H54 (cell line): ENCODE results near the gene NYAP2.

Source experiments
- DNase-seq: peaks from one replicate; pipeline ENCODE4 v3.0.0; 2011; ENCODE audit warnings: low spot score, mixed read lengths; ENCODE audit not compliant: insufficient read length
- FAIRE-seq: peaks from 3 replicates; lab custom pipeline; 2011; peaks lifted over from hg19 to GRCh38; lab: Jason Lieb, UNC
- POLR2A ChIP-seq: IDR thresholded peaks from 2 replicates; pipeline ENCODE4 v1.6.1; 2011; ENCODE audit warnings: low read depth, mild to moderate bottlenecking, low read length

The NYAP2 gene

DNA sequence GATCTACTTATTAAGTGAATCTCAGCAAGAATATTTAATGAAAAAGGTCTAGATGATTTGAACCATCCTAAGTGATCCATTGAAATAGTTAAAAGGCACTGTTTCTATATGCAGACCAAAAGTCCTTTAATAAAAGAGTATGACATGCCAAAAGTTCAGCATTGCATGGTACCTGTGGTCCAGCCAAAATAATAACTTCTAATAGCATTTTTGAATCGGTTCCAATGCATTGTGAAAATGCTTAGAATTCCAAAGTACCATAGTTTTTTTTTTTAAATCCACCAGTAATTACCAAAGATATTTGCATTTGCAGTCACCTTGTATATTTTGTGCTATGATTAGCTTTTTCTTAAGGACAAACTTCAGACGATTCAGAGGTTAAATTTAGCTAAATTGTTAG lies 79.9 kb downstream of the NYAP2 start:
- FAIRE-seq (no peak), DNase-seq (no peak)
- TF ChIP-seq POLR2A: no peak

DNA sequence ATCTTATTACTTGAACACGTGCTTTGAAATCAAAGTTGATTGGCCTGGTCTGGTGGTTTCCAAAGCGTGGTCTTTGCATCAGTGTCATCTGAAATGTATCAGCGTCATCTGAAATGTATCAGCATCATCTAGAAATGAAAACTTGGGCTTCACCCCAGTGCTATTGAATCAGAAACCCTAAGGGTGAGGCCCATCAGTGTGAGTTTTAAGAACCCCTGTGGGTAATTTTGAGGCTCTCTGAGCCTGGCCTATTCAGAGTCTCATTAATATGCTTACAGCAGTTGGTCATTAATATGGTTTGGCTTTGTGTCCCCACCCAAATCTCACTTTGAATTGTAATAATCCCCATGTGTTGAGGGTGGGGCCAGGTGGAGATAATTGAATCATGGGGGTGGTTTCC lies 85.2 kb downstream of the NYAP2 start:
- FAIRE-seq (no peak), DNase-seq (no peak)
- no peak for TF ChIP-seq POLR2A

DNA sequence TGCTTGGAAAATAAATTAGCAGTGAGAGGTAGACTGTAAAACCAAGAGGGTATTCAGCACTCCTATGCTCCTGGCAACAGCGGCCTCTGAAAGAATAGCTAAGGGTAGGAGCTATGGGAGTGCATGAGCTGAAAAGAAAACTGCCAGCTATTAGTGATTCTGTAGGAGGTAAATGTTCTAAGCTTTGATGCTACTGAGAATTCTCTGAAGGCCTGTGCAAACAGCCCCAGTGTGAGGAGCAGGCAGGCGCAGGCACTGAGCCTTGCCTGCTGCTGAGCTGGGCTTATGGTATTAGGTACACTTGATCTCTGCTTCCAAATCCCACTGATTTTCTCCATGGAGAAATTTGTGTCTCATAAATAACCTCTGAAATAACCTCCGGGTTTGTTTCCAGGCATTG lies 86.7 kb downstream of the NYAP2 start:
- TF ChIP-seq POLR2A: no peak
- FAIRE-seq (no peak), DNase-seq (no peak)

DNA sequence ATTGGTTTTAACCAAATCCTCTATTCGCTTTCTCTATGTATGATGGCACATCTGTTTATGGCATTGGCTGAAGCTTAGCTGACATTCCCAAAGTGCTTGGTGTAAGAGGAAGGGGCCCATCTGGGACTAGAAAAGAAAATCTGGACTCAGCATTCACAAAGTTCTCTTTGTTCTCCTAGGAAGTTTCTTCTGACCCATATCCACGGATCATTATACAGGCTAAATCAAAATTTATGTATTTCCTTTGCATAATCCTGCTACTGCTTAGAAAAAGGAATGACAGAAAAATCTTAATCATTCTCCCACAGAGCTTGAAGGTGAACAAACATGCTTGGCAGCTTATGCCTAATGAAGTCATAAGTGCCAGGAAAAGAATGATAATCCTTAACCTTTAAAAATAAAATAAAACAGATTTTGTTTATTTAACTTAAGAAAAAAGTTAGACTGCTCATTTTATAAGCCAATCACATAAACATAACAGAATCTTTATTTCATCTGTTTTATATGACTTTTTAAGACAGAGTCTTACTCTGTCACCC lies 88.4 kb downstream of the NYAP2 start:
- no peak for FAIRE-seq
- TF ChIP-seq POLR2A: no peak

DNA sequence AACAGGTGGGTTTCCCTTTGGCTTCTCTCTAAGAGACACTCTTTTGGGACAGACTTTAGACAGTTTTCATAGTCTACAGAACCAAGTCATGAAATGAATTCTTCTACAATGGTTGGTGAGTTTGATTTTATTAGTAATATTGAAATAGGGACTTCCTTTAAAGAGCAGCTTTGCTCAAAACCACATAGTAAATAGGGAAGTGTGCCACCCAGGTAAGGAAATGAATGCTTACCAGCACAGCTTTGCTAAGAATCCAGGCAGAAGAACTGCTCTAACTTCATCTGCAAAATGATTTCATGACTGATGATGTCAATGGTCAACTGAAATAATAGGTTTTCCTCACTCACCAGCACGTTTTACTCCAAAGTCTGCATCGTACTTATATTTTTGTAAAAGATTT lies 89.2 kb downstream of the NYAP2 start:
- FAIRE-seq (no peak), DNase-seq (no peak)
- no peak for TF ChIP-seq POLR2A

More for the DNA sequence above, 88.4 kb downstream of the NYAP2 start:
- DNase-seq: no peak

DNA sequence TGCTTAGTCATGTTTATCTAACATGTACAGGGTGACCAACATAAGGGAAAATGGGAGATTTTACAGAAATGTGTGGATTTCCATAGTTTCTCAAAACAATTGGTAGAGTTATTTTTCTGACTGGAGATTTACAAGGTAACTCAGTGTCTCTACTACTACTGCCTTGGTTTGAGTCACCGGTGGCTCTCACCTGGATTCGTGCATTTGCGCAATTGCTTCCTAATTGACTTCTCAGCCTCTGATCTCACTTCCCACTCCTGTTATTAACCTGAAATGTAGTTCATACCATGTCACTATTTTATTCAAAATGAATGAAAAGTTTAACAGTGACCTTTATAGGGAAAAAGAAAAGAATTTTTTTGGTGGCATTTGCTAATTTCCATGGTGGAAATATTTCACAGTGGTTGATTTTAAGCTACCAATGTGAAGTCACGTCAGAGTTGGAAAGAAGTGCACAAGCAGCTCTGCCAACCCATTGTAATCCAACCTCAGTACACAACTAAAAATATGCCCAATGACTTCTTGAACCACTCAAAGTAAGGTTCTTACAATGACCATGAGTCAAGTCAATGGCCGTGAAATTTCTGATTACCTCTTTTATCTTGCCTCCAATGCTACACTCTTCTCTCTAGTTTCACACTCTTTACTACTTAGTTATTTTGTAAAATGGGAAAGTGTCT lies 94.0 kb downstream of the NYAP2 start:
- no peak for FAIRE-seq
- TF ChIP-seq POLR2A: no peak

DNA sequence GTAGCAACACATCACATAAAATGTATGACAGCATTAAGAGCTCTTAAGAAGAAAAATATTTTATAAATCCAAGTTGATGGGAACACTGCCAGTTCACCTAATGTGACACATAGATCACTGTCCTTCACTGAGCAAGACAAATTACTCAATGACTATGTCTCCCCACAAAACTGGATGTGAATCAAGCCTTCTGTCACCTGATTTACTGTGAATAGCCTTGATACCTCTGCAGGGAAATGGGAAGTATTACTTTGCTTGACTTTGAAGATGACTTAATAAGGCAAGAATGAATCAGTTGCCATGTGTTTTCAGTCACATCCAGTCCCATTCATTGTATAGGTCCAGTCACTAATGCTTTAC lies 94.6 kb downstream of the NYAP2 start:
- TF ChIP-seq POLR2A: no peak
- no peak for FAIRE-seq
- DNase-seq: no peak

More for the DNA sequence above, 94.0 kb downstream of the NYAP2 start:
- no peak for DNase-seq

DNA sequence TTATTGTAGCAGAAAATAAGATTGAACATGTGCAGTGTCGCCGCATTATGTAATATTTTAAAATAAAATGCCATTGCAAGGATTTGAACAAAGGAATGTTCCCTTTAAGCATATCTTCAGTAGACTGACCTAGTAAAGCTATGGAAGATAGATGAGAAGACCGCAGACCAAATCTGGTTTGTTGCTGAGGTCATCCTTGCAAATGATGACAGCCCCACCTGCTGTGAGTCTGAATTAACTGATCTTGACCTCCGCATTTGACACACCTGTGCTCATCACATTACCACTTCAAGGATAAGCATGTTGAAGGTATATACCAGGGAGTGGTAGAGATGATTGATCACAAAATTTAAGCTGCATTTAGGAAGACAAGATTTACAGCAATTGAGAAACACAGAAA lies 96.2 kb downstream of the NYAP2 start:
- no peak for FAIRE-seq
- TF ChIP-seq POLR2A: no peak
- no peak for DNase-seq

DNA sequence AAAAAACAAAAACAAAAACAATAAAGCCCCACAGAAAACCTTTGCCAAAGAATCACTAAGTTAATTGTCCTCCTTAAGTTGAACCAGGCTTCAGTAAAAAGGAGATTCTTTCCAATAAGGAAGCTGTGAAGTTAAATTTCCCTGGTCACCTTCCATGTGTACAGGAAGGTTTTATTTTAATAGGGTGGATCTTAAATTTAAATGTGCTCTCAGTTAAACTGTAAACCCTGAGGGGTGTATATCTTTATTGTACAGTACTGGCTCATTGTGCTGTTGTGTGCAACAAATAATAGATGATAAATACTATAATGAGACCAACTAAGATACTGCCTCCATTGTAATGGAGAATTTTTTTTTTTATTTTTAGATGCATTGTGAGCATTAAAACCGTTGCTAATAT lies 97.1 kb downstream of the NYAP2 start:
- TF ChIP-seq POLR2A: no peak
- FAIRE-seq (no peak), DNase-seq (no peak)

DNA sequence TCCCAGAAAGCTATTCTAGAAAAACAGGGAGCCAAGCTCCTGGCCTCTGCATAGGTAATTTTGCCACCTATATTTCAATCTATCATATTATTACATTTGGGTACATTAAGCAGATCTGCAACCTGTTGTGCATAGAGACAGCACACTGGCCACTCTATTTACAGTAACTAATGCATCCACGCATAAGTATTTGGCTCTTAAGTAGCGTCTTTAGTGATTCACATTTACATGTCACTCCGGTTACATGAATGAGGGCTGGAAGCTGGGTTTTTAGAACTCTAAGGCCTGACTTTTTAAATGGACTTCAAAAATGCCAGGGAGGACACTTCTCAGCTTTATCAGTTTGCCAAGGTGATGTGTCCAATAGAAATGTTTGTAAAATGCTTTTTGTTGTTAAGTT lies 97.7 kb downstream of the NYAP2 start:
- no peak for FAIRE-seq
- no peak for DNase-seq
- no peak for TF ChIP-seq POLR2A

DNA sequence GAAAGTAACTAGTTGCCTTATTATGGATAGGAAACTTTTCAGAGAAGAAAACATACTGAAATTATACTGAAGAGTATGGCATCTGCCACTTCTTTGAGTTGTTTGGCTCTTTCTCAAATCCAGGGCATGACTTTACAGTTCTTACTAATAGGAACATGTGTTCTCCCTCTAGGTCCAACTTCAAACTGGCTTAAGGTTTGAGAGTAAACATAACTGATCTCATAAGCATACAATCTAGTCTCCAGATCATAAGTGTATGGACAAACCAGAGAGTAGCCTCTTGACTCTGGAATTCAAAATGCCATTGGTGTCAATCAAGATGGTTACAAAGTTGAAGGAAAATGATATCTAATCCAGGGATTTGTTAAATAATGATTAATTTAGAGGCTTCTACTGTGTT lies 101.5 kb downstream of the NYAP2 start:
- FAIRE-seq (no peak), DNase-seq (no peak)
- TF ChIP-seq POLR2A: no peak

DNA sequence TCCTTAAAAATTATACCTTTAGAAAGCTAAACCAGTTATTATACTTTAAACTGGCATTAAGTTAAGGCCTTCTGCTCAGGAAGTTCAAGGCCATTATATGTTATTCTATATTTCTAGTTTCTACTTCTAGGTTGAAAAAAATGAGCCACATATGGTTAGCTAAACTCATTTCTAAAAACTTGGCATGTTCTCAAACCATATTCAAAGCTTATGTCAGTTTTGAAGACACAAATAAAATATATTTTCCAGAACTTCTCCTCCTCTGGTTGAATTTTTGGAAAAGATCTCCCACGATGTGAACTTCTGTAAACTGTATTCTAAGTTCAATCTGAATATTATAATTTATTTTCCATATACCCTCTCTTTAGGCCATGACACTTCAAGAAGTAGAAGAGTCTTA lies 103.5 kb downstream of the NYAP2 start:
- FAIRE-seq: no peak
- DNase-seq: no peak
- TF ChIP-seq POLR2A: no peak

DNA sequence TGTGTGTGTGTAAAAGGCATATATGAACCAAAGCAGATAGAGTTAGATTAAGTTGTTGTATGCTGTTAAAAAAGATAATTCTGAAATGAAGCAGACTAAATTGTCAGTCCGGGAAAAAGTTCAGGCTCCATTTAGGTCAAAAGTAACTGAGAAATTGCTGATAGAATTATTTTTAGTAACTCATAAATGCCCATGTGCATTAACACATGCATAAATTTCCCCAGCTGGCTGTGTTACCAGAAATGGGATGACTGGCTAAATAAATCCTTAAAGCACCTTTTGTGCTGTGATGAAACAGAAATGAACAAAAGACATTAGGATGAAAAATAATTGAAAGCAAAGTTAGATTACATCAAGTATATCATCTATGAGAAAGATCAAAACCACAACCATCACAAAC lies 111.3 kb downstream of the NYAP2 start:
- TF ChIP-seq POLR2A: no peak
- DNase-seq (no peak), FAIRE-seq (no peak)

DNA sequence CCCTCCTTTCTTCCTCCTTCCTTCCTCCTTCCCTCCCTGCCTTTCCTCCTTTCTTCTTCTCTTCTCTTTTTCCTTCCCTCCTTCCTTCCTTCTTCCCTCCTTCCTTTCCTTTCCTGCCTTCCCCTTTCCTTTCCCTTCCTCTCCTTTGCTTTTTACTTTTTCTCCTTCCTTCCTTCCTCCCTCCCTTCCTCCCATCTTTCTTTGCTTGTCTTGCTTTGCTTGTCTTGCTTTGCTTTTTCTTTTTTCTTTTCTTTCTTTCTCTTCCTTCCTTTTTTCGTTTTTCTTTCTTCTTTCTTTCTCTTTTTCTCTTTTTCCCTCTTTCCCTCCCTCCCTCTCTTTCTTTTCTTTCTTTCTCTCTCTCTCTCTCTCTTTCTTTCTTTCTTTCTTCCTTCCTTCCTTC lies 113.0 kb downstream of the NYAP2 start:
- DNase-seq (no peak), FAIRE-seq (no peak)
- no peak for TF ChIP-seq POLR2A

DNA sequence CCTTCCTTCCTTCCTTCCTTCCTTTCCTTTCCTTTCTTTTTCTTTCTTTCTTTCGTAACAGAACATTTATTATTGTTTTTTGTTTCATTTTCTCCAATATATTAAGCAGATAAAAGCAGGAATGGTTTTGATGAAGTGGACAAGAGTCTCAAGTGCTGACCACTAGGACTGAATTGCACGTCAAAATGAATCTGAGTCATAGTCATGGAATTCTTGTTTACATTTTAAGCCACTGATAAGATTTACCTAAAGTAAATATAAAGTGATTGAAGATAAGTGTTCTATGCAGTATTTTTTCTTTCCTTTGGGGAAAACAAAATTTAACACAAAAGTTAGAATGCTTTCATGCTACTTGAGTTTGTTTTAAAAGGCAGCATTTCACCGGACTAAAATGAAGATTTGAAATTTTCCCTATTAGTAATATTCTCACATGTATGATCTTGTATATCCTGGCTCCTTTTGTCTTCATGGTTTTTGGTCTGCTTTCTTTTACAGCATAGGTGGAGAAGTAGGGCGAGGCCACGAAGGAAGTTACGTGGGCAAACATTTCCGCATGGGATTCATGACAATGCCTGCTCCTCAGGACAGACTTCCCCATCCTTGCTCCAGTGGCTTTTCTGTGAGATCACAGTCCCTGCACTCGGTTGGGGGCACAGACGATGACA lies 113.5 kb downstream of the NYAP2 start:
- DNase-seq (no peak), FAIRE-seq (no peak)
- TF ChIP-seq POLR2A: no peak
